GM18519 (cell line): ENCODE results near the gene CSAD.
"Not testable (repeated sequence)": the region's sequence is repeated elsewhere in the genome, so short reads cannot be mapped to it uniquely, and the experiment has no call there.

Experiments used
- ATAC-seq: cut with Tn5 transposase; IDR thresholded peaks from one replicate; pipeline ENCODE4 v1.9.1; 2021; ENCODE audit warnings: mild to moderate bottlenecking, moderate library complexity; ENCODE audit not compliant: unreplicated experiment, low FRiP score

CSAD gene

DNA sequence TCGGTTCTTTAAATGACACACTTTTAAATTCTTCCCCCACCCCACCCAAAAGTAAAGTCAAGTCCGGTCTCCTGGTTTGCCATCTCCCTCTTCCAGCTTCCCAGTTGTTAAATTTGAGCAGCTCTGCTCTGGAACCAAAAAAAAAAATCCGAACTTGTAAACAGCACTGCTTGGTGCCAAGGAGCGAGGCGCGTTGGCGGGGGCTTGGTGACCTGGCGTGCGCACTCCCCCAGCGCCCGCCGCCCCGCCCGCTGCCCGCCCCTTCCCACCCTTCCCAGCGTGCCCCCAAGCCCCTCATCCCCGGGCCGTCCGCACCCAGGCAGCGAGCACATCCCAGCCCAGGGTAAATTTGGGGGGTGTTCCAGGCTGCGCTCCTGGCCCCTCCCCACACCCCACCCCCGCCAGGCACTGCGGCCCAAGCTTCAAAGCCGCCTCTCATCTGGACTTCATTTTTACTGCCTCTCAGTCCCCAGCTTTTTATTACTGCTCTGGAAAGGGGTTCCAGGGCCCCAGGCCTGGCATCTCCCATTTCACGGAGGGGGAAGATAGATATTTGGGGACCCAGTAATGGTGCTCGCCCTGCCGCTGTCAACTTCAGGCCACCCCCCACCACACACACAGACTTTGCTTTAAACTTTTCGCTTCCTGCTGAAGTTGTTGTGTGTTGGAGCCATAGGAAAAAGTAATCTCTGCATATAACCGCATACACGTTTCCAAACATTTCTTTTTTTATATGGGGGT is 38.0 kb upstream of the CSAD start:
- ATAC-seq: no peak

DNA sequence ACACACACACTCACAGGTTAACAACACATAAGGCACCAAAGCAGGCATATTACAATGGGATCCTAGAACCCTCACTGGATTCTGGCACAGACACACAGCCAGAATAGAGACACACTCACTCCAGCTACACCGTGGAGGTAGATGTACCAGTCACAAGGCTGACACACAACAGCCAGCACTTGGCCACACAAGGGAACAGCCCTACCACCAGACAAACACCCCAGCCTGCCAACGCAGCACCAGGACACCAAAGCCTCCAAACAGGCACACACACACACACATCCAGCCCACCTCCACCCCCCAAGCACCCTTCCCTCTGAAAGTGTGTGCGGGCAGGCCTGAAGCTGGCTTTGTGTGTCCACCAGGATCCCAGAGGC is 37.2 kb upstream of the CSAD start:
- ATAC-seq: no peak

DNA sequence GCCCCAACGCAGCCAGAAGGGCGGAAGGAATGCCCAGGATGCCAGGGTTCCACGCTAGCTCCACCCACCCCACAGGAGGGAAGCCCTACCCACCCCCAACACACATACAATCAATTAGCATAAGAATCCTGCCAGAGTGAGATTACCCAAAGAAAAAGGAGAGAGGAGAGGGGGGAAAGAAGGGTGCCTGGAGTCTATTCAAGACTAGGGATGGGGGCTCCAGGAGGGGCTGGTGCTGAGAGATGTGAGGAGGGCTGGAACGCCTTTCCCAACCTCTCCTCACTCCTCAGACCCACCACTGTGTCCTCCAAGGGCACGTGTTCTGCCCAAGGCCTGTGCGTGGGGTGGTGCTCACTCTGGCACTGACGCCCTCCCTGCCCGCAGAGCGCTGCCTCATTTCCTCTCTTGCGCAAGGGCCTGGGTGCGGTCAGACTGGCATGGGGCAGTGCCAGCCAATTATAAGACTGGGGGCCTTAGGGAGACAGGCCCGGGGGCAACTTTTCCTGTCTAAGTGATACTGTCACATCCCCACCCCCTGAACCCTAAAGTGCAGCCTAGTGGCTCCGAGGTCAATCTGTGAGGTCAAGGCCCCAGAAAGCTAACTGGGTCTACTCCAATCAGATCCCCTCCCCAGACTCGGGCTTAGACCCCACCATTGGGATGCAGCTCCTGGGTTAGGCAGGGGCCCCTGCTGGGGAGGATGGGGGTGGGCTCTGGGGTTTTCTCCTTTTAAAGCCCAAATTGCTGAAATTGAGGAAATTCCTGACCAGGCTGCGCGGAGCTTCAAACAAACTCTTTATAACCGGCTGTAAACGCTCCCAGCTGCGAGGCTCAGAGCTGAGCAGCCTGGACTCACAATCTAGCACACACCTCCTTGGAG is 36.6 kb upstream of the CSAD start:
- ATAC-seq: no peak

DNA sequence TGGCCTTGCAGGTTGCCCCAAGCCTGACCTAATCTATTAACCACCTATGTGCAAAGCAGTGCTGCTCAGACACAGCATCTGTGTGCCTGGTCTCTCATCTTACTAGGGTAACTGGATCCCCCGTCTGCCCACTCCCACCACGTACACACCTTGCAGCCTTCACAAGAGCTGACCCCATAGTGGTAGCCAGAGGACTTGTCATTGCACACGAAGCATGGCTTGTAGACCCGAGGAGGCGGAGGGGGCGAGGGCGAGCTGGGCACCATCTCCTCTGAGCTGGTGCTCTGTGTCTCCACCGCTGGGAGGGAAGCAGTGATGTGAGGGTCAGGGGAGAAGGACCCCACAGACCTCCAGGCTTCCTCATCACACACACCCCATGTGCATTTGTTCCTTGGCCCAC is 34.8 kb upstream of the CSAD start:
- no peak for ATAC-seq

DNA sequence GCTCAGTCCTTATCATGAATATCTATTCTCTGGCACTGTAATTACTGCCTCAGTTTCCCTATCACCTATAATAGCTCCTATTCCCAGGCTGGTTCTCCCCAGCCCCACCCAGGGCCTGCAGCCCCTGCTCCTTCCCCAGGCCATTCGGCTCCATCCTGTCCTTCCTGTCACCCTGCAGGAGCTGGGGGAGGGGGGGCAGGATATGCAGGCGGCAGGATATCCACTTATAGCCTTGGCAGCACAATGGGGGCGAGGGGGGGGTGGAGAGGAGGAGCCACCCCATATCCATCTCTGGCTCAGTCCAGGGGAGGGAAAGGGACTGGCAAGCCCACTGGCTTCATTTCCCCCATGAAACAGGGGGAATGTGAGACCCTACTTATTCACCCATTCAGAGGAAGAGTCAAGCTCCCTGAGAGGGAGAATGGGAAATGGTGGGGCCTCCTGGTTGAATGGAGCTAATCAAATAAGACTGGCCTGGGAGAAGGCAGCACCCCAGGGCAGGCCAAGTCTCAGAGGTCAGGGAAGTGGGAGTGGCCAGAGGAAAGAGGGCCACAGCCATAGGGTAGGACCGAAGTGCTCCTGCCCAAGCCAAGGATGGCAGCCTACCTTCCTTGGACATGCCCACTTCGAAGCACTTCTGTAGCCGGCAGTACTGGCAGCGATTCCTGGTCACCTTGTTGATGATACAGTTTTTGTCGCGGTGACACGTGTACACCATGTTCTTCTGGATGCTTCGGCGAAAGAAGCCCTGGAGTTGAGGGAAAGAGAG is 34.1 kb upstream of the CSAD start:
- no peak for ATAC-seq

- ATAC-seq: no peak
These were observed 33.5 kb upstream of the CSAD start for GRCh38 chr12:53214221-53214620.

DNA sequence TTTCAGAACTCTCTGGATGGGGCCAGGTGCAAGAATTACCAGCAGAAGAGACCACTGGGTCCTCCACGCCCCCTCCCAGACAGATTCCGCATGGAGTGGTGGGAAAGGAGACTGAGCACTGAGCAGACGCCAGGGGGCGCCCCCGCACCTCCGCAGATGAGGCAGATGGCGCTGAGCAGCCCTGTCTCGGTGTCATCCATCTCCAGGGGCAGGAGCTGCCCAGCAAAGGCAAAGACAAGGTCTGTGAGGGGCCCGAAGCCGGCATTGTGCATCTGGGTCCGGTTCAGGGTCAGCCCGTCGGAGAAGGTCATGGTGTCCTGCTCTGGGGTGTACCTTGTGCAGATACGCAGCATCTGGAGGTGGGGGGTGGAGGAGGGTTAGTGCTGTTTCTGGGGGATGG is 32.6 kb upstream of the CSAD start:
- ATAC-seq: no peak

GRCh38 chr12:53212931-53213330 is 32.2 kb upstream of the CSAD start:
- ATAC-seq: no peak

GRCh38 chr12:53211476-53212381 is 31.0 kb upstream of the CSAD start:
- ATAC-seq: no peak

DNA sequence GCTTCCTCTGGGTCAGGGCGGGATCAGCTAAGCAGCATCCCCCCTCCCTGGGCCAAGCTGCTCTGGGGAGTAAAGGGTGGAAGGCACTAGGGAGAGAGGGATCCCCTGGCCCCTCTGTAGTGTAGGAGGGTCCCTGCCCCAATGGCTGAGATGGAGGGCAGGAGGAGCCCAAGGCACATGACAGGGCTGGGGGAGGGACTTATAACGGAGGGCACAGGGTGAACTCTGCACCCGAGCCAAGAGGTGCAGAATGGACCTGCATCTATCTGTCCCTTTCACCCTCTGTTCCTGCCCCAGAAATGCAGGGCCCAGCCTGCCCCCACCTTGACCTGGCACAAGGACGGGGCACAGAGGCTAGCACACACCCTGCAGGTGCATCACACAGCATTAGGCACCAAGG is 30.1 kb upstream of the CSAD start:
- ATAC-seq: no peak

GRCh38 chr12:53208877-53209463 is 28.2 kb upstream of the CSAD start:
- ATAC-seq: no peak

GRCh38 chr12:53208435-53208834 is 27.7 kb upstream of the CSAD start:
- ATAC-seq: no peak

- no peak for ATAC-seq
These were observed 26.3 kb upstream of the CSAD start, which contains the start of gene ITGB7 for GRCh38 chr12:53207042-53207441. ITGB7 (minus strand) TSS chr12:53207251; CDS start chr12:53200443, 6,808 bp downstream.

GRCh38 chr12:53205747-53206419 is 25.2 kb upstream of the CSAD start:
- ATAC-seq: peak; percentile 66

- no peak for ATAC-seq
These were observed 23.6 kb upstream of the CSAD start for GRCh38 chr12:53204351-53204750.

DNA sequence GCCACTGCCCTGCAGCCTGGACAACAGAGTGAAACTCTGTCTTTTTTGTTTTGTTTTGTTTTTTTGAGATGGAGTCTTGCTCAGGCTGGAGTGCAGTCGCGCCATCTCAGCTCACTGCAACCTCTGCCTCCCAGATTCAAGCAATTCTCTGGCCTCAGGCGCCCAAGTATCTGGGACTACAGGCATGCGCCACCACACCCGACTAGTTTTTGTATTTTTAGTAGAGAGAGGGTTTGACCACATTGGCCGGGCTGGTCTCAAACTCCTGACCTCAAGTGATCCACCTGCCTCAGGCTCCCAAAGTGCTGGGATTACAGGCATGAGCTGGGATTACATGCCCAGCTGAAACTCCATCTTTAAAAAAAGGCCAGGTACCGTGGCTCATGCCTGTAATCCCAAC is 21.6 kb upstream of the CSAD start:
- not testable (repeated sequence) for ATAC-seq

GRCh38 chr12:53201639-53202038 is 20.9 kb upstream of the CSAD start:
- ATAC-seq: no peak

DNA sequence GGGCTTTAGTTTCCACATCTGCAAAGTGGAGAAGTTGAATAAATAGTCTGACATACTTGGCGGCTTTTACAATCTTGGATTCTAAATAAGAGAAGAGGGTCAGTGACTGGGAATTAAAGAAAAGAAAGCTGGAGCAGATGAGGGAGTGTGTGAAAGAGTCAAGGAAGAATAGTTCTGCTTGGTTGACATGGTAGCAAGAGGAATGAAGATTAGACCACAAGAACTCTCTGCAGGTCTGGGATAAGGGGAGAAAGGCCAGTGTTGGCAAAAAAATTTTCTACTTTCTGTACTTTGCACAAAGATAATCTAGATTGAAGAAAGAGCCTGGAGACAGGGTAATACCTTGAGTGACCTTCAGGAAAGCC is 20.4 kb upstream of the CSAD start:
- ATAC-seq: no peak

DNA sequence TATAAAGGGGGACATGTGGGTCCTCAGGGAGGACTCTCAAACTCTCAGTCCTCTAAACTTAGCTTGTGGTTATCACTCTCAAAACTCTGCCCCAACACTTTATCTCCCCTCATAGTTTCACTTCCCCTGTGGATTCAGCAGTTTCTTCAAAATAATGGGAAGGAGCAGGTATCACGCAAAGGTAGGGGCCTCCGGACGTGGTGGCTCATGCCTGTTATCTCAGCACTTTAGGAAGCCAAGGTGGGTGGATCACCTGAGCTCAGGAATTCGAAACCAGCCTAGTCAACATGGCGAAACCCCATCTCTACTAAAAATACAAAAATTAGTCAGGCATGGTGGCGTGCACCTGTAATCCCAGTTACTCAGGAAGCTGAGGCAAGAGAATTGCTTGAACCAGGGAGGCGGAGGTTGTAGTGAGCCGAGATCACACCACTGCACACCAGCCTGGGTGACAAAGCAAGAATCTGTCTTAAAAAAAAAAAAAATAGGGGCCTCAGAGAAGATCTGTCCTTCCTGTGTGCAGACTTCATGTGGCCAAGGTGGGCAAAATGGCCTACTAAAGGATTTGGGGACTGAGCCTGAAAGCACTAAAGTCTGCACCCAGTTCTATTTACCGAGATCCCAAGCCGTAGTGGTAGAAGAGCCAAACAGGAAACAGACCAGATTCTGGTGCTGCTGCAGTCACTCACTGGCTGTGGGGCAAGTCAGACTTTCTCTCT is 19.9 kb upstream of the CSAD start:
- no peak for ATAC-seq
